ENCODE results near the gene NXPE4. TPM values are rescaled to one million over a fixed set of nuclear protein-coding genes. Genes with fewer than 3 reads are reported as not detected.

Gene NXPE4
- polyA plus RNA-seq, 3 donors, result not detected

GRCh38 chr11:114625294-114625693, 29.7 kb upstream of the NXPE4 start:
- H3K79me2 ChIP-seq (ENCODE audit: insufficient read depth, low read length), result no peaks in the 10 kb centered on the region
- intact Hi-C loops (cut with micrococcal nuclease), result no loop called here
- no peaks in the 10 kb centered on the region for H3K36me3 ChIP-seq (replicated peaks in 1 of 2; ENCODE audit: control insufficient read depth in 1 of 2, insufficient read depth in 2 of 2, low read length in 2 of 2)
- TF ChIP-seq CTCF (IDR thresholded peaks at IDR 0.05), result no peak
- no peak overlapping the region for H3K4me2 ChIP-seq (replicated peaks; ENCODE audit: extremely low read depth, low read length, poor library complexity, severe bottlenecking)
- no peaks in the 10 kb centered on the region for H3K27me3 Mint-ChIP-seq (ENCODE audit: low read depth in 3 of 3)
- no peak overlapping the region for H3K4me3 Mint-ChIP-seq
- no peaks in the 10 kb centered on the region for H4K20me1 ChIP-seq (ENCODE audit: insufficient read depth, low read length)
- 85% methylated on average over 5 of the region's 7 CpGs for WGBS (ENCODE audit: insufficient coverage)
- H3K9ac ChIP-seq (ENCODE audit: insufficient read depth, low read length, poor library complexity, severe bottlenecking), result no peak overlapping the region
- H3K27me3 ChIP-seq (ENCODE audit: control insufficient read depth in 2 of 2, insufficient read depth in 2 of 2, low read length in 2 of 2), result no peaks in the 10 kb centered on the region
- H3K4me1 Mint-ChIP-seq, result no peaks in the 10 kb centered on the region
- no peak overlapping the region for H2AFZ ChIP-seq (ENCODE audit: insufficient read depth, low read depth, low read length, poor library complexity, severe bottlenecking)
- peaks cover 12 to 54% of the 10 kb centered on the region in 2 donors for H3K9me3 ChIP-seq (replicated peaks in 1 of 2; ENCODE audit: control insufficient read depth in 1 of 2, insufficient read depth in 1 of 2, low read length in 2 of 2)
- H3K27ac ChIP-seq (ENCODE audit: low read depth in 1 of 2, low read length in 2 of 2), result no peak overlapping the region
- no peak overlapping the region for H3K27ac Mint-ChIP-seq
- H3K9me3 Mint-ChIP-seq, result peaks cover 7 to 20% (median 10%) of the 10 kb centered on the region in 7 donors
- H3K4me3 ChIP-seq (replicated peaks in 1 of 3; ENCODE audit: low read depth in 2 of 3, low read length in 3 of 3), result no peak overlapping the region
- no peaks in the 10 kb centered on the region for H3K4me1 ChIP-seq (ENCODE audit: control insufficient read depth in 1 of 2, insufficient read depth in 2 of 2, low read length in 2 of 2)
- no peaks in the 10 kb centered on the region for H3K36me3 Mint-ChIP-seq
- DNase-seq, result no peak

- intact Hi-C loops (cut with micrococcal nuclease), result no loop called here
- no peaks in the 10 kb centered on the region for H3K4me1 Mint-ChIP-seq
- Histone ChIP-seq H3K36me3 (replicated peaks in 1 of 2; ENCODE audit: control insufficient read depth in 1 of 2, insufficient read depth in 2 of 2, low read length in 2 of 2) (no peaks in the 10 kb centered on the region), H3K9me3 (replicated peaks in 1 of 2; ENCODE audit: control insufficient read depth in 1 of 2, insufficient read depth in 1 of 2, low read length in 2 of 2) (peaks cover 12 to 61% of the 10 kb centered on the region in 2 donors), H3K9ac (ENCODE audit: insufficient read depth, low read length, poor library complexity, severe bottlenecking) (no peak overlapping the region), H3K27ac (ENCODE audit: low read depth in 1 of 2, low read length in 2 of 2) (no peak overlapping the region), H4K20me1 (ENCODE audit: insufficient read depth, low read length) (no peaks in the 10 kb centered on the region), H3K4me2 (replicated peaks; ENCODE audit: extremely low read depth, low read length, poor library complexity, severe bottlenecking) (no peak overlapping the region), H3K79me2 (ENCODE audit: insufficient read depth, low read length) (no peaks in the 10 kb centered on the region), H3K27me3 (ENCODE audit: control insufficient read depth in 2 of 2, insufficient read depth in 2 of 2, low read length in 2 of 2) (no peaks in the 10 kb centered on the region), H2AFZ (ENCODE audit: insufficient read depth, low read depth, low read length, poor library complexity, severe bottlenecking) (no peak overlapping the region), H3K4me3 (replicated peaks in 1 of 3; ENCODE audit: low read depth in 2 of 3, low read length in 3 of 3) (no peak overlapping the region), H3K4me1 (ENCODE audit: control insufficient read depth in 1 of 2, insufficient read depth in 2 of 2, low read length in 2 of 2) (no peaks in the 10 kb centered on the region)
- H3K27ac Mint-ChIP-seq, result no peak overlapping the region
- H3K36me3 Mint-ChIP-seq, result no peaks in the 10 kb centered on the region
- peaks cover 7 to 18% (median 9%) of the 10 kb centered on the region in 7 donors for H3K9me3 Mint-ChIP-seq
- DNase-seq, result no peak
- TF ChIP-seq CTCF (IDR thresholded peaks at IDR 0.05), result no peak
- H3K27me3 Mint-ChIP-seq (ENCODE audit: low read depth in 3 of 3), result no peaks in the 10 kb centered on the region
- no peak overlapping the region for H3K4me3 Mint-ChIP-seq
- 91% methylated on average over 10 of the region's 10 CpGs for WGBS (ENCODE audit: insufficient coverage)
These were observed 29.0 kb upstream of the NXPE4 start for GRCh38 chr11:114624455-114625207.

All from CD14-positive monocyte (primary cell).